ENCODE measurements around the gene TLE4.
"Not testable (repeated sequence)": the region's sequence is repeated elsewhere in the genome, so short reads cannot be mapped to it uniquely, and the experiment has no call there.

TLE4 gene

DNA sequence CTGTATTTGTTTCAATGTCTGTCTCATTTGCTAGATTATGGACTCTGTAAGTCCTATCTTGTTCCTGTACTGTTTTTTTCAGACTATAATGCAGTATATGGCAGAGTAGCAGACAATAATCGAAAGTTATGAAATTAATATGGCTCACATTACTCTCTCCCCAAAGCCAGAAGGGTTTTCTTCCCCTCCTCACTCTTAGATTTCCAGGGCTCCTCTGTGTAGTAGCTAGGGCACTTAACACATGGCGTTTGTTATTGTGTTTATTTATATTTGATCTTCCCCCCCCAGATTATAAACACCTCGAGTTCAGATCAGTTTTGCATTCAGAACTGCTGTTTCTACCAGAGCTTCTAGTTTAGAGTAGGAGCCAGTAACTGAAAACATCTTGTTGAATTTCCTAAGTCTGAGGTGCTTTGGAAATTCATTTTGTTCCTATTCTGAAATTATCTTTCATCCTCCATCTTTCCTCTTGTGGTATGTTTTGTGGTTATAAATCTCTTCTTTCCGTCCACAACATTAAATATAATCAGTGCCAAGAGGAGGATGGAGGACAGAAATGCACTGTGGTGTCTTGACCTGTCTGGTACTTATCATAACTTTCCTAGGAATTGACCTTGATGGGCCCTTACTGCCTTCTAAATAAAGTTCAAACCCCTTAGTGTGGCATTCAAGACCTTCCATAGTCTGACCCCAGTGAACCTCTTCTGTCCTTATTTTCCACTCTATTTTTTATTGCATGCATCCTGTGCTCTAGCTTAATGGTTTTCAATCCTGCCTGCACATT lies 27.0 kb downstream of the TLE4 start:
- DNase-seq (ENCODE audit: low read depth, low spot score) = no peak
- no peak overlapping the region for H3K27ac ChIP-seq

DNA sequence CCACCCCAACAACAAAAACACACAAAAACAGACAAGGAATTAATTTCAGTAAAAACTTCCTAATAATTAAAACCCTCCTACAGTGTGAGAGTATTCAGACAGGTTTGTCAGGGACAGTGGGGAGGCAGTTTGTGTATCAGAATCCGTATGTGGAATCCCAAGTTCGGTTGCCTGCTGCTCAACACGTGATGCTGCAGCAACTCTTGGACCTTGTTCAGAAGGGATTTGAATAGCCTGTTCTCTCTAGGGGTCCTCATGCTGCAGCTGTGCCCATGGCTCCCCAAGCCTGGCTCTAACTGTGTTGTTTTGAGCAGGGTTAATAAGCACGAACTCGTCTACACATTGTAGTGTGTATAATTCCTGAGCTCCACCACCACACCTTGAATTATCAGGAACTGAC lies 28.7 kb downstream of the TLE4 start:
- H3K27ac ChIP-seq = no peak overlapping the region
- no peak for DNase-seq (ENCODE audit: low read depth, low spot score)

DNA sequence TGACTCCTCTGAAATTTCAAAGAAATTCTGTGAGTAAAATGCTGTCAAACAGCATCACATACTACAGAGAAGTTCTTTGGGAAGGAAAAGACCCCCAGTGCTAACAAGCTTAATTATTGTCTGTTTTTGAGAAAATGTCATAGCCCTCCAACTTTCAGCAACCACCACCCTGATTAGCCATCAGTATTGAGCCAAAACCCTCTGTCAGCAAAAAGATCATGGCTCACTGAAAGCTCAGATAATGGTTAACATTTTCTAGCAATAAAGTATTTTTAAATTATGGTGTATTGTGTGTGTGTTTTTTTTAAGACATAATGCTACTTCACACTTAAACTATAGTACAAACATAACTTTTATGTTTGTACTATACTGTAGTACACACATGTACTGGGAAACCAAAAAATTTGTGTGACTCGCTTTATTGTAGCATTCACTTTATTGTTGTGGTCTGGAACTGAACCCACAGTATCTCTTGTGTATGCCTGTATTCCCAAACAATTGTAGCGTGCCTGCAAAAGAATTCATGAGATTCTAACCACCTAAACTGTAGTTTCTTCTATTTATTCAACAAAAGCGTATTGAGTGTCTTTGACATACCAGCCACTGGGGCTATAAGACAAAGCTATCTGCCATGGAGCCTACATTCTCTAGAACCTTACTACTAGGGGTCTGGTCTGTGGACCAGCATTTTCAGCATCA lies 31.6 kb downstream of the TLE4 start:
- H3K27ac ChIP-seq = no peak overlapping the region
- no peak for DNase-seq (ENCODE audit: low read depth, low spot score)

DNA sequence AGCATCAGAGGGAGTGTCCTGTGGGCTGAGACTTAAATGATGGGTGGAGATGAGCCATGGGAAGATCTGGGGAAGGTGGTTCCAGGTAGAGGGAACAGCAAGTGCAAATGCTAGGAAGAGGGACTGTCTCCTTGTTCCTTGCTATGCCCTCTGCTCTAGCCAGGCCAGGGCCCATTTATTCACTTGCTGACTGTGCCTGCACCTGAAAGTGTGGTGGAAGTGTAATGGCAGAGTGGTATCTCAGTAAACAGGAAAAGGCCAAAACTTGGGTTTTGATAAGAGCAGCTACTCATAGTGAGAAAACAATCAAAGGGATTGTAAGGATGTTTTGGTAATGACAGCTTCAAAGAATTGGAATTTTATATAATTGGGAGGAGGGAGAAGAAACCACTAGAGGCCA lies 32.4 kb downstream of the TLE4 start:
- H3K27ac ChIP-seq = no peak overlapping the region
- no peak for DNase-seq (ENCODE audit: low read depth, low spot score)

DNA sequence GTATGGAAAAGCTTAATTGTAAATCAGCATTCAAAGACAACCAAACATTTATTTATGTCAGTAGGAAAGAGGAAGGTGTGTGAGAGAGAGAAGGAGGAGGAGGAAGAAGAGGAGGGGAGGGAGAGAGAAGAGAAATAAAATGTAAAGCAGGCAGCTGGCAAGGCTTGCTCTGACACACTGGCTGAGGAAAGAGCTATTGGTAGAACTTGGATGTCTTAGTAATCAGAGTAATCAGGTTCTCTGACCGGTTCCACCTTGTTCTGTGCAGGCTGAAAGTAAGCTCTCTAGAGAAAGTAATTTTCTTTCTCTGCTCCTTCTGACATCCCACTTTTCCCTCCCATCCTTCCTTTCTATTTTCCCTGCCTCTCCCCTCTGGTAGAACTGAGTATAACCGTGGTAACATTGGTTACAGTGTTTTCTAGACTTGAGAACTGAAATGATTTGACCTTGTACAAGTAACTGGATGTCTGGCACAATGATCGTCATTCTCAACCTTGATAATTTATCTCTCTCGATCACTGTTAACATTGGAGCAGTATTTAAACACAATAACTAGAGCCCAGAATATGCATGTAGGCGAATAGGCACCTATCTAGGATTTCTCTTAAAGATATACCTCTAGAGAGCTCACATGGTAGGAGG lies 33.3 kb downstream of the TLE4 start:
- no peak overlapping the region for H3K27ac ChIP-seq
- no peak for DNase-seq (ENCODE audit: low read depth, low spot score)

DNA sequence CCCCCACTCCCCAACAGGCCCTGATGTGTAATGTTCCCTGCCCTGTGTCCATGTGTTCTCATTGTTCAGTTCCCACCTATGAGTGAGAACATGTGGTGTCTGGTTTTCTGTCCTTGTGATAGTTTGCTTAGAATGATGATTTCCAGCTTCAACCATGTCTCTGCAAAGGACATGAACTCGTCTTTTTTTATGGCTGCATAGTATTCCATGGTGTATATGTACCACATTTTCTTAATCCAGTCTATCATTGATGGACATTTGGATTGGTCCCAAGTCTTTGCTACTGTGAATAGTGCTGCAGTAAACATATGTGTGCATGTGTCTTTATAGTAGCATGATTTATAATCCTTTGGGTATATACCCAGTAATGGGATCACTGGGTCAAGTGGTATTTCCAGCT lies 34.8 kb downstream of the TLE4 start:
- not testable (repeated sequence) for H3K27ac ChIP-seq; DNase-seq (ENCODE audit: low read depth, low spot score)

DNA sequence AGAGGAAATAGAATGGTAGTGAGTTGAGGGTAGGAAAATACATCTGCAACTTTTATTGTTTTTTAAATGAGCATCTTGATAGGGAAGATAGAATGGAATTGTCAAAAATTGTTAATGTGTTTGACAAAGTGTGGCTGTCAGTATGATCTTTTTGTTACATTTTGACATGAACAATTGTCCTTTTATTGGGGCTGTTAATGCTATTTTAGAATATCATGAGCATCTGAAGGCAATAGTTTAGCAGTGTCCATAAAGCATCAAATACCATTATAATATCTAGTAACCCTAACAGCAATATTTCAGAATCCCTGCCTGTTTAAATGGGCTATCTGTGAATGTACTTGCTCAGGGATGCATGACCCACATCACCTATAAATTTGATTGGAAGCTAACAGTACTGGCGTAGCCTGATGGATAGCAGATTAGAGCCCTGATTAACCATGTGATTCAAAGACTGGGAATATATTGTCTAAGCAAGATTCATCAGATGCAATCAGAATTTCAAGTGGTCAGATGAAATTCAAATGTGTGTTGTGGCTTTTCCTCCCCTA lies 37.8 kb downstream of the TLE4 start:
- H3K27ac ChIP-seq = no peak overlapping the region
- DNase-seq (ENCODE audit: low read depth, low spot score) = no peak

DNA sequence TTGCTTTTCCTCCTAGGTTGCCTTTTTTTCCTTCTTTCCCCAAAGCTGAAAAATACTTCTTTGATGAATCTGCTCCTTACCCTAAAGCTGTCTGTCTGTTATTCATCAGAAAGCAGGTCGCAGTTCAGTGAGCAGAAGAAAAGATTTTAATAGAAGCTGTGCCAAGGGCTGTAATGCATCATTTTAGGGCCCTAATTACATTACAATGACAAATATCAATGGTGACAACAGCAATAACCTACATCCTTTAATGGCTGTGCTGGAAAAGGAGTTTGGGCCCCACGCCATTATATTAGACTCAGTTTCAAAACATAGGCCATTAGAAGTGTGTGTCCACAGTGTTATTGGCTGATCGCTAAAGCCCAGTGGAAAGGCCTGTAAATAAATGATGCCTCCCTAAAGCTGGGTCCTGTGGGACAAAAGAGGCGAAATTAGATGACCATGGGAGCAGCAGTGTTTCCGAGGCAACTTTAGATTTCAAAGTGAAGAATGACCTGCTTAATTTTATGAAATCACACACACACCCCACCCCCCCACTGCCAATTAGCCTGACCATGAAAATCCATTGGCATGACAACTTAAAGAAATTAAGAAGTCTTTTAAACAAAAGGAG lies 38.4 kb downstream of the TLE4 start:
- DNase-seq (ENCODE audit: low read depth, low spot score) = no peak
- no peak overlapping the region for H3K27ac ChIP-seq

DNA sequence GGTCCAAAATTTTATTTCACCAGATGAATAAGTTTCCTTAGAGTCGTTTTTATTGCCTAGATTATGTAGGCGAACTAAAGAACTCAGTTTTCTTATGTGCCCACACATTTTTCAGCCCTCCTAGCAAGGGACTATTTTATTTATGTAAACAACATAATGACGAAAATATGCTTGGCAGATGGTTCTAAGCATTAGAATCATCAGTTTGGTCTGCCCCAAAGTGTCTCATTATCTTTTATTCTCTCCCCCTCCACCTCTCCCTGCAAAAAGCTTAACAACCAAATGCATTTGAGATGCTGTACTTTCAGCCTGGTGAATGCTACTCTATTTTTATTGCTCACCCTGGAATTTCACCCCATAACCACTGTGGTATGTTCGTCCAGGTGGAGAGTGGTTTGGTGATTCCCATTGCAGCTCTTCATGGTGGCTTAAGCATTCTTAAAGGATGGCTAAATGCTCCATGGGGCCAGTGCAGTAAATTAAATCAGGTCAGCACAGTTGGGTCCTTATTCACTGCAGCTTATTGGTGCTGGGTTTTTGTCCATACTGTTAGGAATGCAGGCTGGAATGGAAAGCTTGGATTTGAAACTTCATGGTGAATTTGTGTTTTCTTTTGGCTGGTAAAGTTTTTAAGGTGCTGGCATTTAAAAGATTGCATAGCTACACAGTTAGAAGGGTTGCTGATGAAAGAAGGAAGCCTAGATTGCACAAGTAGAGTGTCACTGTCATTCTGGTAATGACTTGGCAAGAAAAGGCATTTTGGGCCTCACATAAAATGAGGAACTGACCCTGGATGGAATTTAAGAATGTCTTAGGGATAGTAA lies 39.2 kb downstream of the TLE4 start:
- H3K27ac ChIP-seq = peak overlapping the region; percentile 33

DNA sequence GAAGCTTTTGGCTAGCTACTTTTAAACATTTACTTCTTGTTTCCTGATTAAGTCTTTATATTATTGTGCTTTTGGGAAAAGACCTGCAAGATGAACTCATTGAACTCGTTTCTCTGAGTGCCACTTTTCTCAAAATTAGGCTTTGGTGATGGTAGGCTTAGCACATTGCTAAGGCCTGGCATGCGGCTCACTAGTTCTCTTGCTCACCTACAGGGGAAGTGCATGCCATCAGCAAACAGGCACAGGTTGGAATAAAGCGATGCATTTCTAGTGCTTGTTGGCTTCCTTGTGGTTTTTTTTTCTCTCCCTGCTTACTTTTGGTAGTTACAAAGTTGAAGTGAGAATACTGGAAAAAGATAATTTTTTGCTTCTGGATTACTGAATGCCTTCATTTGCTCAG lies 41.4 kb downstream of the TLE4 start:
- DNase-seq (ENCODE audit: low read depth, low spot score) = no peak
- H3K27ac ChIP-seq = no peak overlapping the region

More for the DNA sequence above, 39.2 kb downstream of the TLE4 start:
- DNase-seq (ENCODE audit: low read depth, low spot score) = no peak

DNA sequence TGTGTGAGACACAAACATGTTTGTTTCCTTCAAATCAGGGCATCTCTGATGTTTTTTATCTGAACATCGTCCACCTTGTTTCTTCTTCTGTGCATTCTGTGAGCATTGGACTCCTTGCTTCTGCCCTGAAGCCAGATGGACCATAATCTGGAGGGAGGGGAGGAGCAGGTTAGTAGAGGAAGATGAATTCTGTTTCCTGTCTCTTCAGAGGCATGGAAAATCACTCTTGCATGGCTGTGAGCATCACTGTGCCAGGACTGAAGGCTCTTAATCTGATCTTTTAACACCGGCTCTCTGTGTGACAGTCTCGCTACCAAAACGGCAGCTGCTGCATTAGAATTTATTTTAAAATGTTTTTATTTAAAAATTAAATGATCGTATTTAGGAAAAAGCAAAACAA lies 43.3 kb downstream of the TLE4 start:
- H3K27ac ChIP-seq = no peak overlapping the region

DNA sequence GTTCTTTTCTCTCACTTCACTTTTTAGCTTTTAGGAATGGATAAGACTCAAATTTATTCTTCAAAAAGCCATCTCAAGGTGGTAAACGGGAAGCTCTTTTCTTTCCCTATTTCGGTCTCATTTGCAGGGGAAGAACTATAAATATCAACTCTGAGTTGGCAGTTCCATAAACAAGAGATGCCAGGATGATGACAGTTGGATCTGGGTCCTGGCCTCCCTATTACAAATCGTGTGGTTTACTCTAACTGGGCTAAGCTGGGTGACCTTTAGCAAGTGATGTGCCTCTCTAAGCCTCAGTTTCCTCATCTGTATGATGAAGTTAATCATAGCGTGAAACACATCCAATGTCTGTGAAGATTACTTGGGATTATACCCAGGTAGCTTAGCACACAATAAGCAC lies 44.2 kb downstream of the TLE4 start:
- DNase-seq (ENCODE audit: low read depth, low spot score) = no peak
- no peak overlapping the region for H3K27ac ChIP-seq

More for the DNA sequence above, 43.3 kb downstream of the TLE4 start:
- no peak for DNase-seq (ENCODE audit: low read depth, low spot score)

DNA sequence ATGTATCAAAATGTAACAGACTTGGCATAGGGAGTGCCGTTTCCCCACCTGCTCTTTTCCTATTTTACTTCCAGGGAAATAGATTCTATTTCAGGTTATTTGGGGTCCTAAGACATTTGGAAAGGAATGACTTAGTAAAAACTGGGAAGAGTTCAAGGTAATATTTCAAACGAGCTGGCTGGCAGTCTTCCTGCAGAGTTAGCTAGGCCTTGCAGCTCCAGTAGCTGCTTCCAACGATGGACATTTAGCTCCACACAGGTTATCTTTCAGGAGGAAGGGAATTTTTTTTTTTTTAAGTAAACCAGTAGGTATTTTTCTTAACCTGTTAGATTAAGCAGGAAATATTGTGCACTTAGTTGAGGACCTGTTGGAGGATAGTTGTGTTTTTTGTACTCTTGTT lies 45.2 kb downstream of the TLE4 start:
- H3K27ac ChIP-seq = no peak overlapping the region

DNA sequence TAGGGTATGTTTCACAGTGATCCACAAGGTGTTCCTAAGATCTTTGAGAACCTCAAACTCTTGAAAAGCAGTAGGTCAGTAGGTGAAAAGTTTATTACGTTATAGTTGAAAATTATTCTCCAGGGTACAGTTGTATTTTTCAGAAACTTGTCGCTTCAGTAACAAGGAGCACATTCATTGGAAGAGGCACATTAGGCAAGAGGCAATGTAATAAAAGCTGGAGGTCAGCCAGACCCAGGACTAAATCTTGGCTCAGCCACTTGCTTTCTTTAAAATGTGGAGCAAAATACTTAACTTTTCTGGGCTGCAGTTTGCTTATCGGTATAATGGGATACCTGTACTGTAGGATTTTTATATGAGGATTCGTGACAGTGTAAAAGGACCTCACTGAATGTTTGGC lies 45.6 kb downstream of the TLE4 start:
- H3K27ac ChIP-seq = no peak overlapping the region
- no peak for DNase-seq (ENCODE audit: low read depth, low spot score)

More for the DNA sequence above, 45.2 kb downstream of the TLE4 start:
- no peak for DNase-seq (ENCODE audit: low read depth, low spot score)

DNA sequence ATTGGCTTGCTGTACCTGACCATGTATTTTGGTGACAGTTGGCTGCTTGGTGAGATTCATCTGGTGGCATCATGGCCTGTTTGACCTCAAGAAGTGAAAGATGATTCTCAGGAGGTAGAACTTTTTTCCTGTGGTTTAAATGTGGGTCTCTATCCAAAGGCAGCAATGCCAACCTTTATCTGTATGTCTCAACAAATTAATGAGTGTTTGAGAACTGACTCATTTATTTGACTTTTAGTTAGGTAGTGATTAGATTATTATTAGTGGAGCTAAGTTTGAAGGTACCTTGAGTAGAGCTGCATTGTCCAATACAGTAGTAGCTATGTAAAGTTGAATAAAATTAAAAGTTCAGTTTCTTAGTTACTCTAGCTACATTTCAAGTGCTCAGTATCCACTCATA lies 48.2 kb downstream of the TLE4 start:
- no peak for DNase-seq (ENCODE audit: low read depth, low spot score)
- H3K27ac ChIP-seq = no peak overlapping the region

DNA sequence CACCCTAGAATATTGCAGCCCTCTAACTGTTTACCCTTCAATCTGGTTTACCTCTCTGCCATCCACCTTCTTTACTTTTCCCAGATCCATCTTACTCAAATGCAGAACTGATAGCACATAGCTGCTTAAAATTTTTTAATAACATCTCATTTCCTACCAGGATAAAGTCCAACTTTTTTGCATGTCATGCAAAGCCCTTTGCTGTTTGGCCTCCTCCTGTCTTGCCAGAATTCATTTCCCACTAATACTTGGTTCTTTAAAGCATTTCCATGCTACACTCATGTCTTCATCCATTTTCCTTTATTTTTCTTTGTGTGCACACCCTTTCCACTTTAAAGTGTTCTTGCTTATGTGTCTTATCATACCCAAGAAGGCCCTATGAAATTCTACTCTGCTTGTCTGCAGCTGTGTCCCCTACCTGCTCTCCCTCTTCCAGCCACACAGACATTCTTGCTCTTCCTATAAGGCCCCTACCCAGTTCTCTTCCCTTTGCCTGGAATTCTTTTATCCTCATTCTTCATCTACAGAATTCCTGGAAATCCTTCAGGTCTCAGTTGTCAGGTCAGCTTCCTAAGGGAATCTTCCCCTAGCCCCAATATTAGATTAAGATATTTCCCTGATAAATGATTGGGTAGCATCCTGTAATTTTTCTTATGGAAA lies 50.3 kb downstream of the TLE4 start:
- no peak for DNase-seq (ENCODE audit: low read depth, low spot score)
- no peak overlapping the region for H3K27ac ChIP-seq

DNA sequence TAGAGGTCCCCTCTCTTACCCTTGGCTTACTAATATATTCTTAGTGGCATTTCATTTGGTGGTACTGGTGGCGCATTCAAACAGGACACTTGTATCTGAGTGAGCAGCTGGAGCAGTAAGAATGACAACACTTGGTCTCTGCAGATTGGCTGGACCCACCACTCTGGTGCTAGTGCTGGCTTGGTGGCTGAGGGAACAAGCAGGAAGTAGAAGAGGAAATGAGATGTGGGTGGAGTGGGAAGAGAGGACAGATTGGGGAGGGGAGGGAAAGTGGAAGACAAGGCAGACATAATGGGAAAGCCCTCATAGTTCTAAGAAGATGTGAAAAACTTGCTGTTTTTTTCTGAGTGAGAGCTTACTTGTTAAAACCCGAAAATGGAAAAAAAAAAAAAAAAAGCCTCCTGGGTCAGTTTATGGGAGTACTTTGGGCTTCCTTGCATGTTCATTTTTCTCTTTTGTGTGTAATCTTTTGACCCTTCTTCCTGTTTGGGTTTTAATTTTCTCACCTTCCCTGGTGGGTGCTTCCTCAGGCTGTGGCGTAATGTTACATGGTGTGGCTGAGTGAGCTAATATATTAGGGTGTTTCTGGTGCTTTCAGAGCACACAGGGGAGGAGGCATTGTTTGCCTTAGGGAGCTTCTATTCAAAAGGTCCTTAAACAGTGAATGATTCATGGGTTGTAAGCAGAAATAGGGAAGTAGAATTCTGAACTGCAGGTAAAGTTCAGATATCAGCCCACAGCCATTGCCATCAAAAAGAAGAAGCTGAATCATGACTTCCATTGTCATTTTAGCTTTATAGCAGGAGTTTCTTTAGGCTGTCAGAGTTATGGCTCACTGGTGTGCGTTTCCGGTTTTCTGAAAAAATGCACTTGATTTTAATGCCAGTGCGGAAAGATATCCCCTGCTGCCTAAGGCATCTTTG lies 52.3 kb downstream of the TLE4 start:
- peak overlapping the region; percentile 80 for H3K27ac ChIP-seq
- peak; percentile 68 for DNase-seq (ENCODE audit: low read depth, low spot score)

DNA sequence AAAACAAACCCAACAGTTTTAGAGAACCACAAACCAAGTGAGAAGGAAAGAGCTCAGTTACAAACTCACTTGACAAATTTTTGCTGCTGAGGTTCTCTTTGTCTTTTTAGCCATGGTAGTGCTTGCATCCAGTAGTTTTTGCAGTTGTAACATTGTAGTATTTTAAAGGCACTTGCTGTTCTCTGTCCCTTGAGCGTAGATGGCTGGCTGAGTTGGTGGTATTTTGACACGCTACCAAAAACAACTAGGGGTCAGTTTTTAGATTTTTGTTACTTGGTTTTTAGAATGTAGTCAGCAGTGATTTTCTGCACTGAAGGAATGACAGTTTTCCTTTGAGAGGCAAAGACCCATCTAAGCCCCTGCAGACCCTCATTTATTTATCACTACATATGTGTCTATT lies 58.0 kb downstream of the TLE4 start:
- no peak overlapping the region for H3K27ac ChIP-seq
- no peak for DNase-seq (ENCODE audit: low read depth, low spot score)
